WTC11 (cell line): ENCODE data around the gene ASIC2.

Experiments used
- JUN ChIP-seq: sonication (generic); formaldehyde crosslinking; IDR thresholded peaks from 2 replicates; pipeline ENCODE4 v1.8.0; 2023; ENCODE audit warnings: mild to moderate bottlenecking, missing genetic modification reagents
- NFYB ChIP-seq: sonication (generic); formaldehyde crosslinking; conservative IDR thresholded peaks from 2 replicates; pipeline ENCODE4 v1.8.0; 2022; ENCODE audit warnings: low read depth, missing genetic modification reagents
- TEAD4 ChIP-seq: sonication (generic); formaldehyde crosslinking; IDR thresholded peaks from 2 replicates; pipeline ENCODE4 v1.8.0; 2022; ENCODE audit warnings: mild to moderate bottlenecking, missing genetic modification reagents
- ZNF232 ChIP-seq: sonication (generic); formaldehyde crosslinking; IDR thresholded peaks from 2 replicates; pipeline ENCODE4 v1.8.0; 2022; ENCODE audit warnings: mild to moderate bottlenecking, missing genetic modification reagents
- TF ChIP-seq, protein P1 (sequence below): fragments of 200-600 bp; IDR thresholded peaks from 2 replicates; pipeline ENCODE4 v1.8.0; 2022; ENCODE audit warnings: antibody characterized with exemption
- TF ChIP-seq, protein P2 (sequence below): sonication (generic); formaldehyde crosslinking; conservative IDR thresholded peaks from 2 replicates; pipeline ENCODE4 v1.8.1; 2022; ENCODE audit warnings: mild to moderate bottlenecking, missing genetic modification reagents

DNA sequence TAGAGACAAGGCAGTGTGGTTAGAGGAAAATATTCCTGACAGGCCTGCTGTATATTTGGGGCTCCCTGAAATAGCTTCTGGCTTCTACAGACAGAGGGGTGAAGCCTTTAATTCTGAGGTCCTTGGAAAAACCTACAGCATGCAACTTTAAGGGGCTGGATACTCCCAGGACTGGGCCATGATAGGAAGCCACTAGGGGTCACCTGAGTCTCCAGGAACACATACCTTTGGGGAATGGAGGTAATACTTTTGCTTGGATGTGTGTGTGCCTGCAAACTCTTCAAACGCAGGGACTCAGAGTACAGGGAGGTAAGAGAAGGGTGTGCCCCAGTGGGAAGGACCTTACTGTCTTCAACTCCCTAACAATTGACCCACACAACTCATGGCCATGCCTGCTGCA lies 4.1 kb downstream of the ASIC2 start:
- TF ChIP-seq ZNF232 (CRISPR knock-in tag) (no peak), TEAD4 (no peak), NFYB (CRISPR knock-in tag) (no peak), JUN (CRISPR knock-in tag) (no peak)
- TF ChIP-seq, protein P1, sequence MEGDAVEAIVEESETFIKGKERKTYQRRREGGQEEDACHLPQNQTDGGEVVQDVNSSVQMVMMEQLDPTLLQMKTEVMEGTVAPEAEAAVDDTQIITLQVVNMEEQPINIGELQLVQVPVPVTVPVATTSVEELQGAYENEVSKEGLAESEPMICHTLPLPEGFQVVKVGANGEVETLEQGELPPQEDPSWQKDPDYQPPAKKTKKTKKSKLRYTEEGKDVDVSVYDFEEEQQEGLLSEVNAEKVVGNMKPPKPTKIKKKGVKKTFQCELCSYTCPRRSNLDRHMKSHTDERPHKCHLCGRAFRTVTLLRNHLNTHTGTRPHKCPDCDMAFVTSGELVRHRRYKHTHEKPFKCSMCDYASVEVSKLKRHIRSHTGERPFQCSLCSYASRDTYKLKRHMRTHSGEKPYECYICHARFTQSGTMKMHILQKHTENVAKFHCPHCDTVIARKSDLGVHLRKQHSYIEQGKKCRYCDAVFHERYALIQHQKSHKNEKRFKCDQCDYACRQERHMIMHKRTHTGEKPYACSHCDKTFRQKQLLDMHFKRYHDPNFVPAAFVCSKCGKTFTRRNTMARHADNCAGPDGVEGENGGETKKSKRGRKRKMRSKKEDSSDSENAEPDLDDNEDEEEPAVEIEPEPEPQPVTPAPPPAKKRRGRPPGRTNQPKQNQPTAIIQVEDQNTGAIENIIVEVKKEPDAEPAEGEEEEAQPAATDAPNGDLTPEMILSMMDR: no peak
- TF ChIP-seq, protein P2, sequence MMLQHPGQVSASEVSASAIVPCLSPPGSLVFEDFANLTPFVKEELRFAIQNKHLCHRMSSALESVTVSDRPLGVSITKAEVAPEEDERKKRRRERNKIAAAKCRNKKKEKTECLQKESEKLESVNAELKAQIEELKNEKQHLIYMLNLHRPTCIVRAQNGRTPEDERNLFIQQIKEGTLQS (CRISPR knock-in tag): no peak
